Vagina (tissue), 2 donors: ENCODE data around the gene TBC1D14.

Source experiments
- POLR2A ChIP-seq, 2 donors: fragments of 450-650 bp; IDR thresholded peaks; one replicate each; pipeline ENCODE4 v1.6.1; 2017; ENCODE audit warnings: antibody characterized with exemption in 2 of 2, mild to moderate bottlenecking in 2 of 2, moderate library complexity in 2 of 2
- POLR2AphosphoS5 ChIP-seq, 2 donors: sonication (generic); formaldehyde crosslinking; IDR thresholded peaks; one replicate each; pipeline ENCODE4 v1.9.0; 2017; ENCODE audit warnings: antibody characterized with exemption in 2 of 2, mild to moderate bottlenecking in 2 of 2, low read depth in 1 of 2; ENCODE audit not compliant: insufficient read depth in 1 of 2
- TF ChIP-seq, protein P1 (sequence below), 3 experiments: fragments of 450-650 bp in 2 of 3; fragments of 200-600 bp in 1 of 3; sonication (generic) in 1 of 3; IDR thresholded peaks; one replicate each; pipeline ENCODE4 v1.5.1; 2017 to 2019; ENCODE audit warnings: antibody characterized with exemption in 3 of 3, mild to moderate bottlenecking in 2 of 3, moderate library complexity in 2 of 3

DNA sequence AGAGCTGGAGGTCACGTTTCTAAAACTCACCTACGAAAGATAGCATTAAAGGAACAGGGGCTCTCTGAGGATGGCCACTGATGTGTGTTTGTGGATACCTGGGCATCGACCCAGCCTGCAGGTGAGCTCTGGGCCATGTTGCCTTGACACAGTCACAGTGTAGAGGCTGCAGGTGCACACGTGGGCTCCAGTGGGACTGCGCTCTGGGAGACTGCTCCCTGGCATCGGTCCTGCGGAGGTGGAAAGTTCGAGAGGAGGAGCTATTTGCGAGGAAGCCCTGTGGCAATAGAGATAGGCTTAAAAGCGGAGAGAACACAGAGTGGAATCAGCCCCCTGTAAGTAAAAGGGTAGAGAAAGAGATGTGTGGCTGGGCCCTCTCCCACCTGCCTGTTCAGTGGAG, 121.2 kb downstream of the TBC1D14 start:
- TF ChIP-seq, protein P1, sequence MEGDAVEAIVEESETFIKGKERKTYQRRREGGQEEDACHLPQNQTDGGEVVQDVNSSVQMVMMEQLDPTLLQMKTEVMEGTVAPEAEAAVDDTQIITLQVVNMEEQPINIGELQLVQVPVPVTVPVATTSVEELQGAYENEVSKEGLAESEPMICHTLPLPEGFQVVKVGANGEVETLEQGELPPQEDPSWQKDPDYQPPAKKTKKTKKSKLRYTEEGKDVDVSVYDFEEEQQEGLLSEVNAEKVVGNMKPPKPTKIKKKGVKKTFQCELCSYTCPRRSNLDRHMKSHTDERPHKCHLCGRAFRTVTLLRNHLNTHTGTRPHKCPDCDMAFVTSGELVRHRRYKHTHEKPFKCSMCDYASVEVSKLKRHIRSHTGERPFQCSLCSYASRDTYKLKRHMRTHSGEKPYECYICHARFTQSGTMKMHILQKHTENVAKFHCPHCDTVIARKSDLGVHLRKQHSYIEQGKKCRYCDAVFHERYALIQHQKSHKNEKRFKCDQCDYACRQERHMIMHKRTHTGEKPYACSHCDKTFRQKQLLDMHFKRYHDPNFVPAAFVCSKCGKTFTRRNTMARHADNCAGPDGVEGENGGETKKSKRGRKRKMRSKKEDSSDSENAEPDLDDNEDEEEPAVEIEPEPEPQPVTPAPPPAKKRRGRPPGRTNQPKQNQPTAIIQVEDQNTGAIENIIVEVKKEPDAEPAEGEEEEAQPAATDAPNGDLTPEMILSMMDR (IDR thresholded peaks at IDR 0.05), result no peak
- TF ChIP-seq POLR2AphosphoS5 (IDR thresholded peaks at IDR 0.05; ENCODE audit: insufficient read depth in 1 of 2, low read depth in 1 of 2) (no peak), POLR2A (IDR thresholded peaks at IDR 0.05) (no peak)
